Ovary (tissue), 9 donors: ENCODE results near the gene UCK1. TPM values are rescaled to one million over a fixed set of nuclear protein-coding genes. Genes with fewer than 3 reads are reported as not detected.

Experiments
- DNase-seq, 5 donors: peaks; one replicate each; pipeline ENCODE4 v3.0.0-alpha.2; 2019 to 2020
- H3K27ac ChIP-seq, 2 donors: fragments of 200-600 bp; one replicate each; pipeline versions ENCODE4 v1.5.1 to v1.8.0; 2019 to 2022
- H3K27me3 ChIP-seq: fragments of 200-600 bp; one replicate; pipeline ENCODE4 v1.8.0; 2022
- H3K36me3 ChIP-seq: fragments of 200-600 bp; sonication (generic); one replicate; pipeline ENCODE4 v1.5.1; 2019
- H3K4me1 ChIP-seq: one replicate; pipeline ENCODE4 v1.8.1; 2013; ENCODE audit warnings: mild to moderate bottlenecking, moderate library complexity; ENCODE audit not compliant: insufficient read depth
- H3K4me3 ChIP-seq: fragments of 200-600 bp; sonication (generic); one replicate; pipeline ENCODE4 v1.5.1; 2017
- H3K9me3 ChIP-seq, 2 donors: fragments of 200-600 bp in 1 of 2; sonication (generic) in 1 of 2; one replicate each; pipeline versions ENCODE4 v1.5.1 to v1.8.1; 2013 to 2019; ENCODE audit warnings: mild to moderate bottlenecking in 1 of 2, moderate library complexity in 1 of 2
- EP300 ChIP-seq: sonication (generic); formaldehyde crosslinking; IDR thresholded peaks from one replicate; pipeline ENCODE4 v1.6.1; 2017; ENCODE audit warnings: antibody characterized with exemption
- POLR2A ChIP-seq: fragments of 450-650 bp; IDR thresholded peaks from one replicate; pipeline ENCODE4 v1.6.1; 2017; ENCODE audit warnings: antibody characterized with exemption, mild to moderate bottlenecking, moderate library complexity
- WGBS, 3 donors: extraction: QIAGEN DNeasy Blood & Tissue Kit in 1 of 3; methylation state at CpG; one replicate each; pipeline versions ENCODE4 v1.1.5 to v1.1.7; 2013 to 2017; 5-methylcytosine and 5-hydroxymethylcytosine counted together
- intact Hi-C, 4 donors: fragments of 100-400 bp; cut with DNase I; formaldehyde crosslinking; loops; one replicate each; pipeline versions ENCODE4 v1.11.0 to v1.15.1; 2022 to 2023
- polyA plus RNA-seq, 2 donors: library from polyadenylated mRNA; stranded (reverse); fragments of 200-250 nt in 1 of 2; fragments of 350-450 nt in 1 of 2; fragmentation: Illumina TruSeq in 1 of 2; extraction: RNeasy Lipid Tissue Mini Kit (QIAGEN cat#74804) in 1 of 2; gene quantifications; one replicate each; pipeline ENCODE4 v1.2.3, GENCODE V29; 2013 to 2014
- total RNA-seq, 7 donors: library from RNA; depleted of rRNA in 2 of 7; stranded (reverse); fragments of >200 nt in 2 of 7; fragmentation: NEBNext Ultra II Directional in 3 of 7; extraction: Animal tissue kit (Norgen Biotek cat#: 25700) in 3 of 7; gene quantifications; one replicate each; pipeline versions ENCODE4 v1.1.0 to v1.2.4, GENCODE V29; 2016 to 2023
- TF ChIP-seq, protein P1 (sequence below), 3 donors: fragments of 450-650 bp in 2 of 3; fragments of 200-600 bp in 1 of 3; IDR thresholded peaks; one replicate each; pipeline versions ENCODE4 v1.5.1 to v1.8.0; 2016 to 2022; ENCODE audit warnings: antibody characterized with exemption in 3 of 3, mild to moderate bottlenecking in 1 of 3
- donor health status: DM: no; HTN: no; CAD: no; lungs with moderate emphysema.
- donor health status: DM: no; HTN: no; CAD: no.
- donor health status: Bipolar disorder and iron deficiency.
- donor health status: DM: yes; HTN: yes; CAD: no.
- donor health status: DM: no; HTN: no; CAD: no.
- donor health status: DM: yes; HTN: yes; CAD: no.

UCK1 gene
- total and polyA plus RNA-seq, 9 donors = 19.8 to 37.9 (median 29.7) TPM

DNA sequence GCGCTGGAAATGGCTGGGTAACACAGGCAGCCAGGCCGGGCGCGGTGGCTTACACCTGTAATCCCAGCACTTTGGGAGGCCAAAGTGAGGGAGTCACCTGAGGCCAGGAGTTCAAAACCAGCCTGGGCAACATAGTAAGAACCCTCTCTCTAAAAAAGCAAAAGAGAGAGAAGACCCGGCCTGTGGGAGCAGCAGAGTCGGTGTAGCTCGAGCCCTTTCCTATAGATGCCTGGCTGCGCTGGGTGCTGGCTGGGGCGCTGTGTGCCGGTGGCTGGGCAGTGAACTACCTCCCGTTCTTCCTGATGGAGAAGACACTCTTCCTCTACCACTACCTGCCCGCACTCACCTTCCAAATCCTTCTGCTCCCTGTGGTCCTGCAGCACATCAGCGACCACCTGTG lies 9.2 kb downstream of the UCK1 start:
- intact Hi-C loops = no loop called here
- no peak overlapping the region for H3K4me3 ChIP-seq
- 93 to 97% (median 96%) methylated on average over 13 of the region's 13 CpGs for WGBS, 3 donors
- no peaks in the 10 kb centered on the region for H3K36me3 ChIP-seq
- DNase-seq = no peak
- H3K27me3 ChIP-seq = no peaks in the 10 kb centered on the region
- no peak for TF ChIP-seq POLR2A
- no peak for TF ChIP-seq EP300
- TF ChIP-seq, protein P1, sequence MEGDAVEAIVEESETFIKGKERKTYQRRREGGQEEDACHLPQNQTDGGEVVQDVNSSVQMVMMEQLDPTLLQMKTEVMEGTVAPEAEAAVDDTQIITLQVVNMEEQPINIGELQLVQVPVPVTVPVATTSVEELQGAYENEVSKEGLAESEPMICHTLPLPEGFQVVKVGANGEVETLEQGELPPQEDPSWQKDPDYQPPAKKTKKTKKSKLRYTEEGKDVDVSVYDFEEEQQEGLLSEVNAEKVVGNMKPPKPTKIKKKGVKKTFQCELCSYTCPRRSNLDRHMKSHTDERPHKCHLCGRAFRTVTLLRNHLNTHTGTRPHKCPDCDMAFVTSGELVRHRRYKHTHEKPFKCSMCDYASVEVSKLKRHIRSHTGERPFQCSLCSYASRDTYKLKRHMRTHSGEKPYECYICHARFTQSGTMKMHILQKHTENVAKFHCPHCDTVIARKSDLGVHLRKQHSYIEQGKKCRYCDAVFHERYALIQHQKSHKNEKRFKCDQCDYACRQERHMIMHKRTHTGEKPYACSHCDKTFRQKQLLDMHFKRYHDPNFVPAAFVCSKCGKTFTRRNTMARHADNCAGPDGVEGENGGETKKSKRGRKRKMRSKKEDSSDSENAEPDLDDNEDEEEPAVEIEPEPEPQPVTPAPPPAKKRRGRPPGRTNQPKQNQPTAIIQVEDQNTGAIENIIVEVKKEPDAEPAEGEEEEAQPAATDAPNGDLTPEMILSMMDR (IDR thresholded peaks at IDR 0.05) = no peak
- no peaks in the 10 kb centered on the region for H3K4me1 ChIP-seq
- H3K27ac ChIP-seq = no peak overlapping the region
- H3K9me3 ChIP-seq = no peaks in the 10 kb centered on the region

DNA sequence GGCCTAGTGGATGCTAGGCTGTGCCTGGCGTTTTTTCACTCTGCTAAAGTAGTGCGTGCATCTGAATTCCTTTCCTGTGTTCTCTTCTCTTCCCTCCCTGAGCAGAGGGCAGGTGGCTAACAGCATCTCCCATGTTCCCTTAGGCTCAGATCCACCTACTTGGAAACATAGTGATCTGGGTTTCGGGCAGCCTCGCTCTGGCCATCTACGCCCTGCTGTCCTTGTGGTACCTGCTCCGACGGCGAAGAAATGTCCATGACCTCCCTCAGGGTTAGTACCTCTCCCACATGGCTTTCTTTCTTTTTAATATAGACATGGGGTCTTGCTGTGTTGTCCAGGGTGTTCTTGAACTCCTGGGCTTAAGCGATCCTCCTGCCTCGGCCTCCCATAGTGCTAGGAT lies 9.9 kb downstream of the UCK1 start:
- no peaks in the 10 kb centered on the region for H3K4me1 ChIP-seq
- no peak for TF ChIP-seq EP300
- TF ChIP-seq, protein P1 (IDR thresholded peaks at IDR 0.05) = no peak
- no peak for TF ChIP-seq POLR2A
- H3K27ac ChIP-seq = no peak overlapping the region
- no peak for DNase-seq
- H3K4me3 ChIP-seq = no peak overlapping the region
- no peaks in the 10 kb centered on the region for H3K9me3 ChIP-seq
- H3K27me3 ChIP-seq = no peaks in the 10 kb centered on the region
- WGBS, 3 donors = 90 to 97% (median 94%) methylated on average over 10 of the region's 10 CpGs
- intact Hi-C loops = no loop called here
- H3K36me3 ChIP-seq = no peaks in the 10 kb centered on the region

DNA sequence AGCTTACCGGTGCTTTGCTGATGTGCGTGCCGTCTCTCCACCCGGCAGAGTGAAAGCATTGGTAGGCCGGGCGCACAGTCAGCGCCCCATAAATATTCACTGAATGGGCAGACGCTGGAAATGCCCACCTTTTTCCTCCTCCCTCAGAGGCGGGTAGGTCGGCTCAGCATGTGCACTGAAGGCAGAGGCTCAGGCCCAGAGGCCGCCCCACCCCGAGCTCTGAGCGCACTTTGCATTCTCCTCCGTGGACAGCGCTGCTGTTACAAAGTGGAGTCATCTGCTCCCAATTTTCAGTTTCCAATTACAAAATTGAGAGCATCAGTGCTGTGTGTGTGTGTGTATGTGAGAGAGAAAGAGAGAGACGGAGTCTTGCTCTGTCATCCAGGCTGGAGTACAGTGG lies 10.6 kb downstream of the UCK1 start:
- no peak overlapping the region for H3K4me3 ChIP-seq
- H3K36me3 ChIP-seq = no peaks in the 10 kb centered on the region
- intact Hi-C loops = no loop called here
- H3K4me1 ChIP-seq = no peaks in the 10 kb centered on the region
- DNase-seq = no peak
- no peaks in the 10 kb centered on the region for H3K9me3 ChIP-seq
- H3K27me3 ChIP-seq = no peaks in the 10 kb centered on the region
- TF ChIP-seq EP300 = no peak
- no peak overlapping the region for H3K27ac ChIP-seq
- WGBS, 3 donors = 79 to 80% (median 80%) methylated on average over 16 of the region's 16 CpGs

DNA sequence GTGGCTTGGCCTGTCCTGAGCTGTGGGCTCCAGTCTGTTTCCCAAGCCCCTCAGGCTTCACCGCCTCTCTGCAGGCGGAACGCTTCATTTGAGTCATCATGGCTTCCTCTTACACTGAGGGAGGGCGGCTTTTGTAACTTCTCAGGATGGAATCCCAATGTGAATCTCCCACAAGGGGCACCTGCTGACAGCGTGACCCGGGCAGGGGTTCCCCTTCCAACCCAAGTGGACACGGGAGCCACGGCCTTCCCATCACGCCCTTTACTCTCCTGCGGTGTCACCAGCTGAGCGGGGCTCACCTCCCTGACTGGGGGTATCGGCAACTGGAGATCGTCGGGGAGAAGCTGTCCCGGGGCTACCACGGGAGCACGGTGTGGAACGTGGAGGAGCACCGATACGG lies 12.5 kb downstream of the UCK1 start:
- DNase-seq = no peak
- Histone ChIP-seq H3K27ac (no peak overlapping the region), H3K9me3 (no peaks in the 10 kb centered on the region), H3K36me3 (no peaks in the 10 kb centered on the region), H3K4me1 (no peaks in the 10 kb centered on the region), H3K4me3 (no peak overlapping the region), H3K27me3 (no peaks in the 10 kb centered on the region)
- WGBS, 3 donors = 94 to 95% (median 95%) methylated on average over 20 of the region's 20 CpGs
- intact Hi-C loops = no loop called here
- TF ChIP-seq EP300 (no peak), POLR2A (no peak)
- TF ChIP-seq, protein P1 (IDR thresholded peaks at IDR 0.05) = no peak

DNA sequence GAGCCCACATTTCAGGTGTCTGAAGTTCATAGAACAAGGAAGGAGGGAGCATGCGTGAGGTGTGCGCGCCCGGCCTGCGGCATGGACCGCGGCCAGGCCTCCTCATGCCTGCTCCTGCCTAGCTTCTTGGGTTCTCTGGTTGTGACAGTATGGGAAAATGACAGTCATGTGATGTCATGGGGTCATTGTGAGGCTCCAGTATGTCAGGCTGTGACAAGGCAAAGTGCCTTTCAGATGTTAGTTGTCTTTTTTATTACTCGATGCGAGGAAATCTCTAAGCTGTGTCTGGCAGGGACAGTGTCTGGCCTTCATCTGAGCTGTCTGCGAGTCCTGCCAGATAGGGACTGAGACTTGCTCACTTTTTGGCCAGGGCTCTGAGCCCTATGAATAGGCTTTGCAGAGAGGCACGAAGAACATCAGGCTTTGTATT lies 13.3 kb downstream of the UCK1 start:
- no peaks in the 10 kb centered on the region for H3K27me3 ChIP-seq
- TF ChIP-seq, protein P1 (IDR thresholded peaks at IDR 0.05) = no peak
- TF ChIP-seq POLR2A = no peak
- TF ChIP-seq EP300 = no peak
- no peak overlapping the region for H3K27ac ChIP-seq
- no peaks in the 10 kb centered on the region for H3K36me3 ChIP-seq
- H3K4me1 ChIP-seq = no peaks in the 10 kb centered on the region
- intact Hi-C loops = no loop called here
- no peak overlapping the region for H3K4me3 ChIP-seq
- H3K9me3 ChIP-seq = no peaks in the 10 kb centered on the region
- DNase-seq = no peak
- WGBS, 3 donors = 91 to 95% (median 94%) methylated on average over 11 of the region's 11 CpGs
